HG03469 (cell line): ENCODE data around the gene GRIK5.

ENCODE experiments used
- ATAC-seq: cut with Tn5 transposase; IDR thresholded peaks from one replicate; pipeline ENCODE4 v1.9.1; 2021; ENCODE audit warnings: mild to moderate bottlenecking, moderate library complexity, moderate number of reproducible peaks; ENCODE audit not compliant: unreplicated experiment

GRIK5 gene

DNA sequence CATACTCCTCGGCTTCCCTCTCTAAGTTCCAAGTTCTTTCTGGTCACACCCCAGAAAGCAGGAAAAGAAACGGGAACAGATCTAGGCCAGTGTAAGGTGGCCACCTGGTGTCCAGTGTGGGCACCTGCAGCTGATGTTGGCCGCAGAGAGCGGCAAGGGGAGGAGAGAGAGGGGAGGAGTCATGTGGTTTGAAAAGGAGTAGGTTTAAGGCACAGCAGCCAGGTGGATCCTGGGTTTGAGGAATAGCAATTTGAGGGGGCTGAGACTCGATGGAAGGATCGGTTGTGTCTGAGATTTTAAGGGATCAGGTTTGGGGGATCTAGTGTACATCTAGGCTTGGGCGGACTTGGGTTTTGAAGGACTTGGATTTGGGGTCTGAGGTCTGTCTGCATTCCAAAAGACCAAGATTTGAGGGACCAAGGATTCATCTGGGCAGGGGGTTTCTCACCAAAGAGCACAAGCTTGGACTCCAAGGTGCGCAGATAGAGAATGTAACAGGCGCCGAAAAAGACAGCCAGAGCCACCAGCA, 112.1 kb downstream of the GRIK5 start:
- no peak for ATAC-seq

DNA sequence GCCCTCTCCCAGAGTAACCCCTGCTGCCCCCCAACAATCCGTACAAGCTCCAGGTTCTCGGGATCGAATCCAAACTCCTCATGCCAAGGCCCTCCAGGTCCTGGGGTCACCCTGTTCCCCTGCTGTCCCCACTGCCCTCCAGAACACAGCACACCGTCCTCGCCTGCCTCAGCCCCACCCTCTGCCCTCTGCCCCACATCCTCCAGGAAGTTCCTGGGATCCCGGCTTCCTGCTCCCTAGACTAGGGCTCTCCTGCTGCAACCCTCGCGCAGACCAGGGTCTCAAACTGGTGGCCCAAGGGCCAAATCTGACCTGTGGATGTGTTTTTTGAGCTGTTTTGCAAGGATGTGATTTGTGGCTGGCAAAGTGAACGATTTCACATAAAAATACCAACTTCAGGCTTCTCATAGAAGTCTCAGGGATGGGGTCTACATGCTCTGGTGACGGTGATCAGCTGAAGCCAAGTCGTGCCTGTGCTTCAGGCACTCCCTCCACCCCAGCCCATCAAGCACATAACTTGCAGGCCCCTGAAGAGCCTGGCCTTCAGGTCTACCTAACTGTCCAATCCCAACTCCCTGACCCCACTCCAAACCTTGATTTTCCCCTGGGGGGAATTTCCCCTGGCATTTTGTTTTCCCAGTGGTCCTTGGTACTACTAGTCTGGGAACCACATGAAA, 112.7 kb downstream of the GRIK5 start:
- no peak for ATAC-seq

DNA sequence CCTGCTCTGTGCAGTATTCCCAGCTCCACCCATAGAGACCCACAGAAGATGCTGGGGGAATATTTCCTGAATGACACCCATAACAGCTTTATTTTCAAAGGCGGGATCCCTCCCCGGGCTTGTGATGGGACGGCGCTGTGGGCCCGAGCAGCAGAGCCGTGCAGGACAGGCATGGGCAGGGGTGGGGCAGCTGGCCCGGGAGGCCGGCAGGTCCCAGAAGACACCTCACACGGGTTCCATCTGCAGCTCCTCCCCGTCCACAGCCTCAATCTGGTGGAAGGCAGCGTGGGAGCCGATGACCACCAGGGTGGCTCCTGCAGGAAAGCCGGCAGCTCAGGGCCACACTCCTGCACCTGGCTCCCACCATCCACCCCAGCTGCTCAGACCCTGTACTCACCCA, 113.4 kb downstream of the GRIK5 start:
- no peak for ATAC-seq

DNA sequence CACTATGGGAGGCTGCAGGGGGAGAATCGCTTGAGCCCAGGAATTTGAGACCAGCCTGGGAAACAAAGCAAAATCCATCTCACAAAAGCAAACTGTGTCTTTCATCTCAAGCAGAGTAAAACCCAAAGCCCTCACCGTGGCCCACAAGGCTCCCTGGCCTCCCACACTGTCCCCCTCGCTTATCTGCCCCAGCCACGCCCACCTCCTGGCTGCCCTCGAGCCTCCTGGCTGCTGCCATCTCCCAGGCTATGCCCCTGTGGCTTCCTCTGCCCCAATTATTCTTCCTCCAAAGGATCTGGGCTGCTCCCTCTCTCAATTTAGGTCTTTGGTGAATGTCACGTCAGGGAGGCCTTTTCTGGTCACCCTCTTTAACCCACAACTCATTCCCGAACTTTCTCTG, 114.5 kb downstream of the GRIK5 start:
- ATAC-seq = no peak

DNA sequence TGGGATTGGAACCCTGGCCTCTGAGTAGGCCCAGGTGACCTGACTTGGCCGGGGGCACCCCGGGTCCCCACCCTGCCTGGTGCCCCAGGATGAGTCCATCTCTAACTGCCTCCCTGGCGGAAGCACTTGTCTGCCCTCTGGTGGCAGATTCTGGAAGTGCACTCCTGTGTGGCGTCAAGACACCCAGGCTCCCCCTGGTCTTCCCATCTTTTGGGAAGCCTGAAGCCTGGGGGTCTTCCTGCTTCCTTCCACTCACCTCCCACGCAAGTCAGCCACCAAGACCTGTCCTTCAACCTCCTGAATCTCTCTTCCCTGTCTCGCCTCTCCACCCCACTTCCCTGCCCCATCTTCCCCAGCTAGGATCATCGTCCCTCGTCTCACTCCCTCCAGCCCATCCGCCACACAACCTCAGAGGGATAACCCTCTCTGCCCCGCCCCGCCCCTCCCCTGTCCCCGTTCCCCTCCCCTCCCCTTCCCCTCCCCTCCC, 118.3 kb downstream of the GRIK5 start:
- ATAC-seq = no peak
